NCI-H2227 (cell line): ENCODE data around the gene LMX1A.

Experiments used
- DNase-seq: peaks from one replicate; lab custom pipeline; 2025; ENCODE audit not compliant: unreplicated experiment; lab: John Stamatoyannopoulos, UW

Gene LMX1A

GRCh38 chr1:165224504-165224903, 132.0 kb downstream of the LMX1A start:
- DNase-seq = no peak

- no peak for DNase-seq
Measured at GRCh38 chr1:165222580-165222979, 133.9 kb downstream of the LMX1A start.

- peak; percentile 21 for DNase-seq
Measured at GRCh38 chr1:165218731-165219130, 137.8 kb downstream of the LMX1A start.

- DNase-seq = no peak
Measured at GRCh38 chr1:165217958-165218357, 138.6 kb downstream of the LMX1A start.

- DNase-seq = no peak
Measured at GRCh38 chr1:165216254-165216653, 140.3 kb downstream of the LMX1A start.

- DNase-seq = no peak
Measured at GRCh38 chr1:165215676-165216075, 140.8 kb downstream of the LMX1A start.

GRCh38 chr1:165212229-165212628, 144.3 kb downstream of the LMX1A start:
- DNase-seq = no peak

- no peak for DNase-seq
Measured at GRCh38 chr1:165207853-165208515, 148.5 kb downstream of the LMX1A start.

- no peak for DNase-seq
Measured at GRCh38 chr1:165205145-165205544, 151.4 kb downstream of the LMX1A start.

GRCh38 chr1:165204548-165204947, 152.0 kb downstream of the LMX1A start:
- no peak for DNase-seq

GRCh38 chr1:165191087-165191486, 165.4 kb downstream of the LMX1A start:
- DNase-seq = no peak

GRCh38 chr1:165189913-165190312, 166.6 kb downstream of the LMX1A start:
- no peak for DNase-seq

GRCh38 chr1:165189011-165189410, 167.5 kb downstream of the LMX1A start:
- no peak for DNase-seq

- DNase-seq = peak; percentile 41
Measured at GRCh38 chr1:165187031-165188009, 169.2 kb downstream of the LMX1A start.

- no peak for DNase-seq
Measured at GRCh38 chr1:165185161-165185889, 171.2 kb downstream of the LMX1A start.

- no peak for DNase-seq
Measured at GRCh38 chr1:165182975-165183374, 173.5 kb downstream of the LMX1A start.

GRCh38 chr1:165179306-165179705, 177.2 kb downstream of the LMX1A start:
- DNase-seq = no peak

- no peak for DNase-seq
Measured at GRCh38 chr1:165174491-165174890, 182.0 kb downstream of the LMX1A start.

- DNase-seq = no peak
Measured at GRCh38 chr1:165173818-165174217, 182.7 kb downstream of the LMX1A start.

GRCh38 chr1:165173409-165173808, 183.1 kb downstream of the LMX1A start:
- DNase-seq = no peak

GRCh38 chr1:165172666-165173065, 183.8 kb downstream of the LMX1A start:
- DNase-seq = no peak
